Hepatocyte (in vitro differentiated cells): ENCODE data around the gene CDK18.

Experiments used
- EZH2 ChIP-seq: fragments of 200-600 bp; sonication (generic); IDR thresholded peaks from 2 replicates; pipeline ENCODE4 v1.6.1; 2016; ENCODE audit warnings: antibody characterized with exemption, mild to moderate bottlenecking, borderline replicate concordance
- EZH2phosphoT487 ChIP-seq: fragments of 200-600 bp; sonication (generic); IDR thresholded peaks from one replicate; pipeline ENCODE4 v1.6.1; 2018; ENCODE audit warnings: antibody characterized with exemption, mild to moderate bottlenecking, low read depth, moderate library complexity; ENCODE audit not compliant: unreplicated experiment, severe bottlenecking
- TF ChIP-seq, protein P1 (sequence below): fragments of 200-600 bp; sonication (generic); IDR thresholded peaks from 2 replicates; pipeline ENCODE4 v1.5.1; 2016; ENCODE audit warnings: antibody characterized with exemption, mild to moderate bottlenecking; ENCODE audit not compliant: poor library complexity

DNA sequence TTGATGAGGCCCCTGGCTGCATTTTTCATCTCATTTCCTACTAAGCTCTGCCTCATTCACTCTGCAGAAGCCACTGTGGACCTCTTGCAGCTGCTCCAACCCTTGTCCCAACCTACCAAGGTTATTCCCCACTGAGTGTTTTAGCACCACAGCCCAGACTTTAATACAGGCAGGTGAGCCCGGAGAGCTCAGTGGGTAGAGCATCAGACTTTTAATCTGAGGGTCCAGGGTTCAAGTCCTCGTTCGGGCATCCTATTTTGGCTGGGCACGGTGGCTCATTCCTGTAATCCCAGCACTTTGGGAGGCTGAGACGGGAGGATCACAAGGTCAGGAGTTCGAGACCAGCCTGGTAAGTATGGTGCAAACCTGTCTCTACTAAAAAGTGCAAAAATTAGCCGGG is 30.5 kb upstream of the CDK18 start:
- TF ChIP-seq, protein P1, sequence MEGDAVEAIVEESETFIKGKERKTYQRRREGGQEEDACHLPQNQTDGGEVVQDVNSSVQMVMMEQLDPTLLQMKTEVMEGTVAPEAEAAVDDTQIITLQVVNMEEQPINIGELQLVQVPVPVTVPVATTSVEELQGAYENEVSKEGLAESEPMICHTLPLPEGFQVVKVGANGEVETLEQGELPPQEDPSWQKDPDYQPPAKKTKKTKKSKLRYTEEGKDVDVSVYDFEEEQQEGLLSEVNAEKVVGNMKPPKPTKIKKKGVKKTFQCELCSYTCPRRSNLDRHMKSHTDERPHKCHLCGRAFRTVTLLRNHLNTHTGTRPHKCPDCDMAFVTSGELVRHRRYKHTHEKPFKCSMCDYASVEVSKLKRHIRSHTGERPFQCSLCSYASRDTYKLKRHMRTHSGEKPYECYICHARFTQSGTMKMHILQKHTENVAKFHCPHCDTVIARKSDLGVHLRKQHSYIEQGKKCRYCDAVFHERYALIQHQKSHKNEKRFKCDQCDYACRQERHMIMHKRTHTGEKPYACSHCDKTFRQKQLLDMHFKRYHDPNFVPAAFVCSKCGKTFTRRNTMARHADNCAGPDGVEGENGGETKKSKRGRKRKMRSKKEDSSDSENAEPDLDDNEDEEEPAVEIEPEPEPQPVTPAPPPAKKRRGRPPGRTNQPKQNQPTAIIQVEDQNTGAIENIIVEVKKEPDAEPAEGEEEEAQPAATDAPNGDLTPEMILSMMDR = no peak
- TF ChIP-seq EZH2phosphoT487 = no peak
- no peak for TF ChIP-seq EZH2
